HCT116 (cell line): Measurements from ENCODE around the gene SPIB. TPM values are rescaled to one million over a fixed set of nuclear protein-coding genes. Genes with fewer than 3 reads are reported as not detected.

Experiments used
- ATAC-seq: fragments of 200-7000 bp; cut with Tn5 transposase; 2 replicates; pipeline ENCODE4 v1.9.1; 2020; ENCODE audit warnings: mild to moderate bottlenecking, moderate library complexity
- BruUV-seq: library from RNA; stranded (reverse); fragments of 400-500 nt; replicated peaks from 2 replicates; lab custom pipeline; 2021; lab: Mats Ljungman, UMichigan
- CTCF ChIA-PET: fragments of 300-600 bp; sonication (Branson Sonifier 250); formaldehyde crosslinking; loops from one replicate; lab custom pipeline; 2021; ENCODE audit warnings: antibody characterized with exemption; lab: Charles Lee
- POLR2A ChIA-PET: fragments of 300-600, 350-600 bp; sonication (Branson Sonifier 250); formaldehyde crosslinking; loops from one replicate; lab custom pipeline; 2021; ENCODE audit warnings: antibody characterized with exemption; lab: Charles Lee
- RAD21 ChIA-PET, 2 experiments: fragments of 300-600 bp; sonication (Branson Sonifier 250); formaldehyde crosslinking; loops; one replicate each; lab custom pipeline; 2023; ENCODE audit warnings: low total read pairs in 2 of 2; ENCODE audit not compliant: uncharacterized antibody in 2 of 2, unreplicated experiment in 2 of 2, low non-redundant PET in 1 of 2; lab: Charles Lee
- DNase-seq: peaks from one replicate; pipeline ENCODE4 v3.0.0-alpha.2; 2010; ENCODE audit warnings: low read depth, low spot score
- H2AFZ ChIP-seq: fragments of 200-600 bp; shearing (Covaris generic), sonication (generic); 2 replicates; pipeline ENCODE4 v1.6.1; 2017; ENCODE audit warnings: low read depth, mixed run types, mixed read lengths, antibody characterized with exemption, low read length; ENCODE audit not compliant: poor library complexity, severe bottlenecking
- H3K27ac ChIP-seq: 2 replicates; pipeline ENCODE4 v1.5.1; 2012; ENCODE audit warnings: low read depth, low read length
- H3K27me3 ChIP-seq: fragments of 200-600 bp; sonication (generic); 2 replicates; pipeline ENCODE4 v1.6.1; 2016; ENCODE audit warnings: mixed run types, low read length, mixed read lengths; ENCODE audit not compliant: insufficient read depth
- H3K36me3 ChIP-seq, 2 experiments: fragments of 200-500 bp in 1 of 2; fragments of 200-600 bp in 1 of 2; sonication (Bioruptor generic) in 1 of 2; sonication (generic) in 1 of 2; 2 replicates each; pipeline versions ENCODE4 v1.5.1 to v1.6.1; 2014 to 2016; ENCODE audit warnings: low read length in 2 of 2, inconsistent platforms in 1 of 2, mixed read lengths in 1 of 2, mixed run types in 1 of 2; ENCODE audit not compliant: insufficient read depth in 2 of 2, control insufficient read depth in 1 of 2
- H3K4me1 ChIP-seq, 2 experiments: fragments of 200-600 bp in 1 of 2; sonication (generic) in 1 of 2; 2 replicates each; pipeline versions ENCODE4 v1.5.1 to v1.6.1; 2012 to 2017; ENCODE audit warnings: low read length in 2 of 2, inconsistent platforms in 1 of 2, mild to moderate bottlenecking in 1 of 2, mixed read lengths in 1 of 2, mixed run types in 1 of 2, moderate library complexity in 1 of 2; ENCODE audit not compliant: insufficient read depth in 2 of 2, control insufficient read depth in 1 of 2
- H3K4me2 ChIP-seq: fragments of 200-600 bp; sonication (generic); 2 replicates; pipeline ENCODE4 v1.6.1; 2017; ENCODE audit warnings: mixed run types, low read length, mixed read lengths
- H3K4me3 ChIP-seq, 2 experiments: fragments of 200-600 bp in 1 of 2; sonication (generic) in 1 of 2; replicated peaks in 1 of 2; 2 replicates each; pipeline ENCODE4 v1.5.1; 2011 to 2016; ENCODE audit warnings: low read length in 2 of 2, control low read depth in 1 of 2, low read depth in 1 of 2, mild to moderate bottlenecking in 1 of 2, mixed read lengths in 1 of 2, mixed run types in 1 of 2
- H3K79me2 ChIP-seq: fragments of 200-600 bp; sonication (generic); 2 replicates; pipeline ENCODE4 v1.6.1; 2017; ENCODE audit warnings: mild to moderate bottlenecking, mixed run types, low read length, moderate library complexity, mixed read lengths; ENCODE audit not compliant: insufficient read depth
- H3K9ac ChIP-seq: fragments of 200-600 bp; sonication (generic); 2 replicates; pipeline ENCODE4 v1.6.1; 2016; ENCODE audit warnings: low read length, mixed read lengths
- H3K9me2 ChIP-seq: fragments of 200-600 bp; sonication (generic), shearing (Covaris generic); 2 replicates; pipeline ENCODE4 v1.6.1; 2017; ENCODE audit warnings: mixed run types, mild to moderate bottlenecking, moderate library complexity; ENCODE audit not compliant: insufficient read depth
- H3K9me3 ChIP-seq, 2 experiments: fragments of 200-500 bp in 1 of 2; fragments of 200-600 bp in 1 of 2; sonication (Bioruptor generic) in 1 of 2; sonication (generic) in 1 of 2; 2 replicates each; pipeline ENCODE4 v1.6.1; 2014 to 2017; ENCODE audit warnings: low read length in 2 of 2, mixed read lengths in 2 of 2, inconsistent platforms in 1 of 2, low read depth in 1 of 2, mild to moderate bottlenecking in 1 of 2, mixed run types in 1 of 2, moderate library complexity in 1 of 2; ENCODE audit not compliant: control insufficient read depth in 1 of 2, insufficient read depth in 1 of 2
- H4K20me1 ChIP-seq: fragments of 200-600 bp; sonication (generic), shearing (Covaris generic); 2 replicates; pipeline ENCODE4 v1.6.1; 2017; ENCODE audit warnings: mixed run types, mild to moderate bottlenecking, moderate library complexity; ENCODE audit not compliant: insufficient read depth
- CTCF ChIP-seq, 3 experiments: fragments of 200-600 bp in 1 of 3; sonication (generic) in 1 of 3; IDR thresholded peaks in 2 of 3; conservative IDR thresholded peaks in 1 of 3; 2 replicates each; pipeline ENCODE4 v1.5.1; 2012 to 2017; ENCODE audit warnings: low read depth in 2 of 3, low read length in 2 of 3, antibody characterized with exemption in 1 of 3, borderline replicate concordance in 1 of 3, control low read depth in 1 of 3, mild to moderate bottlenecking in 1 of 3, mixed read lengths in 1 of 3, mixed run types in 1 of 3, moderate library complexity in 1 of 3; ENCODE audit not compliant: insufficient read depth in 1 of 3
- JUND ChIP-seq: IDR thresholded peaks from 2 replicates; pipeline ENCODE4 v1.6.1; 2012
- RAD21 ChIP-seq: IDR thresholded peaks from 2 replicates; pipeline ENCODE4 v1.6.1; 2012; ENCODE audit warnings: low read depth, mild to moderate bottlenecking
- TCF7L2 ChIP-seq: IDR thresholded peaks from 2 replicates; pipeline ENCODE4 v1.7.0; 2011; ENCODE audit warnings: borderline replicate concordance, inconsistent platforms; ENCODE audit not compliant: insufficient read depth, insufficient read length; ENCODE audit errors: extremely low read depth
- intact Hi-C: fragments of 100-400 bp; cut with micrococcal nuclease; formaldehyde crosslinking; loops from 2 replicates; pipeline ENCODE4 v1.10.0; 2022
- total RNA-seq: library from RNA; stranded (reverse); gene quantifications from one replicate; pipeline ENCODE4 v1.2.1, GENCODE V29; 2021; ENCODE audit not compliant: unreplicated experiment

Gene SPIB
- total RNA-seq, 1 experiment from 2014 or later = 0.96 TPM

GRCh38 chr19:50461066-50461875 lies 42.5 kb downstream of the SPIB start:
- Histone ChIP-seq H3K4me2 (peak overlapping the region; percentile 73), H3K79me2 (no peaks in the 10 kb centered on the region), H3K27me3 (no peaks in the 10 kb centered on the region), H3K27ac (no peak overlapping the region), H3K9me2 (no peaks in the 10 kb centered on the region), H3K36me3 (no peaks in the 10 kb centered on the region), H3K4me1 (peaks cover 13 to 36% of the 10 kb centered on the region in 2 experiments), H2AFZ (peak overlapping the region; percentile 97), H3K9me3 (no peaks in the 10 kb centered on the region), H3K9ac (peak overlapping the region; percentile 45), H3K4me3 (peak overlapping the region in 1 of 2 experiments; percentile 38; a peak in 2 of 4 replicates), H4K20me1 (no peaks in the 10 kb centered on the region)
- ChIA-PET POLR2A (interaction anchor here (0.9 to 1.5 kb wide), 2 partner anchors 77 to 92 kb away, joined by 4 read pairs; partner anchors contain the start of gene POLD1), CTCF (interaction anchor here (1.2 to 1.6 kb wide), 5 partner anchors 13 to 104 kb away, joined by 3 to 9 read pairs (median 7); partner anchors contain the start of gene NR1H2), RAD21 (interaction anchor here (0.6 to 0.9 kb wide), 2 partner anchors 92 to 97 kb away, joined by 3 to 5 read pairs; no protein-coding TSS in a partner anchor)
- intact Hi-C loops = loop anchor here (1.0 to 2.0 kb wide), 2 partner anchors 93 to 104 kb away; no protein-coding TSS in a partner anchor
- DNase-seq = peak; percentile 48
- TF ChIP-seq JUND (no peak), TCF7L2 (peak; percentile 67), RAD21 (peak; percentile 86), CTCF (IDR thresholded peaks at IDR 0.05 in 2 of 3, conservative IDR thresholded peaks at IDR 0.05 in 1 of 3; ENCODE audit: borderline replicate concordance in 1 of 3, insufficient read depth in 1 of 3, low read depth in 2 of 3, low read length in 2 of 3) (peak; percentile 81 to 85 (median 82))
- peak; percentile 74 for ATAC-seq
- BruUV-seq = no TSS peak
